Calu3 (cell line): ENCODE measurements around the gene RAB40B. TPM values are rescaled to one million over a fixed set of nuclear protein-coding genes. Genes with fewer than 3 reads are reported as not detected.

Experiments used
- BruUV-seq: library from RNA; stranded (reverse); fragments of 400-500 nt; replicated peaks from 2 replicates; lab custom pipeline; 2021; lab: Mats Ljungman, UMichigan
- CTCF ChIA-PET: fragments of 300-600 bp; sonication (Branson Sonifier 250); formaldehyde crosslinking; loops from one replicate; lab custom pipeline; 2022; ENCODE audit warnings: antibody characterized with exemption; lab: Charles Lee
- DNase-seq: peaks from one replicate; pipeline ENCODE4 v3.0.0; 2022
- H3K27ac Mint-ChIP-seq: one replicate; pipeline ENCODE4 v1.8.0; 2022; ENCODE audit warnings: mixed read lengths; ENCODE audit not compliant: unreplicated experiment
- H3K27me3 Mint-ChIP-seq: one replicate; pipeline ENCODE4 v1.8.0; 2022; ENCODE audit warnings: mixed read lengths; ENCODE audit not compliant: unreplicated experiment
- H3K36me3 Mint-ChIP-seq: one replicate; pipeline ENCODE4 v1.8.0; 2022; ENCODE audit warnings: mild to moderate bottlenecking, moderate library complexity, mixed read lengths; ENCODE audit not compliant: insufficient read depth, unreplicated experiment
- H3K4me1 Mint-ChIP-seq: one replicate; pipeline ENCODE4 v1.8.0; 2022; ENCODE audit warnings: mild to moderate bottlenecking, low read depth, mixed read lengths; ENCODE audit not compliant: unreplicated experiment
- H3K4me3 Mint-ChIP-seq: one replicate; pipeline ENCODE4 v1.8.0; 2022; ENCODE audit warnings: mild to moderate bottlenecking, low read depth, moderate library complexity, mixed read lengths; ENCODE audit not compliant: unreplicated experiment
- H3K9me3 Mint-ChIP-seq: one replicate; pipeline ENCODE4 v1.8.0; 2022; ENCODE audit warnings: low read depth, mixed read lengths; ENCODE audit not compliant: unreplicated experiment
- intact Hi-C: fragments of 100-400 bp; cut with micrococcal nuclease; formaldehyde crosslinking; loops from one replicate; pipeline ENCODE4 v1.10.0; 2022; ENCODE audit not compliant: unreplicated experiment
- total RNA-seq: library from RNA; stranded (reverse); gene quantifications from 2 replicates; pipeline ENCODE4 v1.2.3, GENCODE V29; 2022
- TF ChIP-seq, protein P1 (sequence below): fragments of 200-600 bp; IDR thresholded peaks from one replicate; pipeline ENCODE4 v1.8.0; 2022; ENCODE audit warnings: antibody characterized with exemption; ENCODE audit not compliant: unreplicated experiment

RAB40B gene
- total RNA-seq, 1 experiment from 2014 or later = 21.9 TPM

DNA sequence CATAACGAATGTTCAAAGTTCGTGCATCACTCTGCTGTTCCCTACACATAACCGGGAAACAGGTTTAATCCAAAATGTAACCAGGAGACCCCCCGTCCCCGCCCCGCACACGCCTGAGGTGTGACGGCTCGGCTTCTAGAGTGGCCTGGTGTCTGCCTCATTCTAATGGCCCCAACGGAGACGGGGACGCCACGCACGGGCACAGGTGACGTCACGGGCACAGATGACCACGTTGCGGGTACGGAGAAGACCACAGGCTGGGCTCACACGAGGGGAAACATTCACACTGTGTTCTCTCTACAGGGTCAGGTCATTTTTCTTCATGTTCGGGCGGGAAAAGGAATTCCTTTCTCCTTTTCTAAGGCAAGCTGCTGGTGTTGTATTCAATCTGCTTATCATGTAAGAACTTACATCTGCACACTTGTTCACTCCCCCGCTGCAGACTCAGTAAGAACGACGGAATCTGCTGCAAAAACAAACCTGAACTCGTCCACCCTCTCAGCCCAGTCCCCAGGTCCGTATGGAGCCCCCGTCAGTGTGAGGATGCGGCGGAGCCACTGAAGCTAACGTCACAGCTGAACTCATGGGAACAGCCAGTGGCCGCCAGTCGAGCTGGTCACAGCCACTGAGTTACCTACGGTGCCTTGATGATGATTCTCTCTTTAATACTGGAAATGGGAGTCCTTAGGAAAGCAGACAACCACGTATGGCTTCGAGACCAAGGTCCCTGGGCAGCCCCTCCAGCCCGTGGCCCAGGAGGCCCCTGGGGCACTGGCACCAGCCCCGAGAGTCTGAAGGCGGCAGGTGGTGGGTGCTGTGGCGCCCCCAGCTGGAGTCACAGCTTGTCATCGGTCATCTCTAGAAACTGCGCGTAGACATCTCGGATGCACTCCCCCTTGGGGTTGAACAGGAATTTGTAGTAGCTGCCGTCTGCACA, 83.1 kb downstream of the RAB40B start:
- CTCF ChIA-PET = no interaction called here
- TSS peak; percentile 67 for BruUV-seq
- no peak overlapping the region for H3K27ac Mint-ChIP-seq
- DNase-seq = no peak
- H3K36me3 Mint-ChIP-seq = peaks cover 95% of the 10 kb centered on the region
- no peaks in the 10 kb centered on the region for H3K27me3 Mint-ChIP-seq
- TF ChIP-seq, protein P1, sequence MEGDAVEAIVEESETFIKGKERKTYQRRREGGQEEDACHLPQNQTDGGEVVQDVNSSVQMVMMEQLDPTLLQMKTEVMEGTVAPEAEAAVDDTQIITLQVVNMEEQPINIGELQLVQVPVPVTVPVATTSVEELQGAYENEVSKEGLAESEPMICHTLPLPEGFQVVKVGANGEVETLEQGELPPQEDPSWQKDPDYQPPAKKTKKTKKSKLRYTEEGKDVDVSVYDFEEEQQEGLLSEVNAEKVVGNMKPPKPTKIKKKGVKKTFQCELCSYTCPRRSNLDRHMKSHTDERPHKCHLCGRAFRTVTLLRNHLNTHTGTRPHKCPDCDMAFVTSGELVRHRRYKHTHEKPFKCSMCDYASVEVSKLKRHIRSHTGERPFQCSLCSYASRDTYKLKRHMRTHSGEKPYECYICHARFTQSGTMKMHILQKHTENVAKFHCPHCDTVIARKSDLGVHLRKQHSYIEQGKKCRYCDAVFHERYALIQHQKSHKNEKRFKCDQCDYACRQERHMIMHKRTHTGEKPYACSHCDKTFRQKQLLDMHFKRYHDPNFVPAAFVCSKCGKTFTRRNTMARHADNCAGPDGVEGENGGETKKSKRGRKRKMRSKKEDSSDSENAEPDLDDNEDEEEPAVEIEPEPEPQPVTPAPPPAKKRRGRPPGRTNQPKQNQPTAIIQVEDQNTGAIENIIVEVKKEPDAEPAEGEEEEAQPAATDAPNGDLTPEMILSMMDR = no peak
- intact Hi-C loops = no loop called here
- peaks cover 6% of the 10 kb centered on the region for H3K4me1 Mint-ChIP-seq
- H3K9me3 Mint-ChIP-seq = no peaks in the 10 kb centered on the region
- no peak overlapping the region for H3K4me3 Mint-ChIP-seq

DNA sequence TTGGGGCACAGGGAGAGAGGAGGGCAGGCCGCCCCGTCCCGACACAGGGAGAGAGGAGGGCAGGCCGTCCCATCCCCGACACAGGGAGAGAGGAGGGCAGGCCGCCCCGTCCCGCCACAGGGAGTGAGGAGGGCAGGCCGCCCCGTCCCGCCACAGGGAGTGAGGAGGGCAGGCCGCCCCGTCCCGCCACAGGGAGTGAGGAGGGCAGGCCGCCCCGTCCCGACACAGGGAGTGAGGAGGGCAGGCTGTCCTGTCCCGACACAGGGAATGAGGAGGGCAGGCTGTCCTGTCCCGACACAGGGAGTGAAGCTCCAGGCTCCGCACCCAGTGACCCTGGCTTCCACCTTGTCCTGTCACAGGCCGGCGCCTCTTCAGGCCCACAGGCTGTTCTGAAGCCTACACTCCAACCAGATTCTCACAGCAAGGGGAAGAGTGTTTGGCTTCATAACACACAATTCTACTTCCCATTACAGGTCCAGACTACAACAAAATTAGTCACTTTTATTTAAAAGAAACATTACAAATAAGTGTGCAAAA, 84.3 kb downstream of the RAB40B start:
- DNase-seq = no peak
- CTCF ChIA-PET = no interaction called here
- peaks cover 6% of the 10 kb centered on the region for H3K4me1 Mint-ChIP-seq
- H3K4me3 Mint-ChIP-seq = no peak overlapping the region
- H3K27ac Mint-ChIP-seq = peak overlapping the region; percentile 56
- peaks cover 93% of the 10 kb centered on the region for H3K36me3 Mint-ChIP-seq
- BruUV-seq = no TSS peak
- no peaks in the 10 kb centered on the region for H3K9me3 Mint-ChIP-seq
- no peaks in the 10 kb centered on the region for H3K27me3 Mint-ChIP-seq
- TF ChIP-seq, protein P1 = no peak
- intact Hi-C loops = no loop called here

DNA sequence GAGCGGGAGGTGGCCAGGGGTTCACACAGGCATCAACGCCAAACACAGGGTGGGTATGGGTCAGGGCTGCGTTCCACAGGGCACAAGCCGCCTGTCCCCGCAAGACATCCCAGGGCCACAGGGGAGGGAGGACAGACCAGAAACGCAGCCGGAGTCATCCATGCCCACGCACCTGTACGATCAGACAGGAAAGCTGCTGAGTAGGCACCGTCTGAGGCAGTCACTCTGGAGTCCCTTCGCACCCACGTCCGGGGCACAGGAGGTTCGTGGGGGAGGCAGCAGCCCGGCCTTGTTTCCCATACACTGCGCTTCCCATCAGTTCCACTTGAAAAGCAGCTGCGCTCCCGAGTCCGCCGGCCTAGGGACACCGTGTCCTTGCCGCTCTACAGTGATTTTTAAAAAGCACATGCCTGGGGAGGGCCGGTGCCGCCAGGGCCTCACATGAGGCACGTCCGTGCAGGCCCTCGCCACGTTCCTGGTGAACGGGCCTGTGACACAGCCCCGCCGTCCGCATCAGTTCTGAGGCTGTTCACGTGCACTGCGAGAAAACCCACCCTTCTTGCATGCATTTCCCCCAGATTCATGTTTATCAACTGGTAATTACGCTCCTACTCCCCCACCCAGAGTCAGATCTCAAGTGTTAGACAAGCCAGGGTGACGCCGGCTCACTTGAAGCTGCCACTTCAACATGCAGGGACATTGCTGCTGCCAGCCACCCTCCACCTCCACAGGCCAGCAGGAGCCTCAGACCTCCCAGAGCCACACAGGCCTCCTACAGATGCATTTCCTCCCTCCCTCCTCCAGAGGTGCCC, 85.0 kb downstream of the RAB40B start:
- H3K4me3 Mint-ChIP-seq = no peak overlapping the region
- TF ChIP-seq, protein P1 = no peak
- CTCF ChIA-PET = no interaction called here
- H3K27me3 Mint-ChIP-seq = no peaks in the 10 kb centered on the region
- H3K36me3 Mint-ChIP-seq = peaks cover 92% of the 10 kb centered on the region
- intact Hi-C loops = no loop called here
- H3K9me3 Mint-ChIP-seq = no peaks in the 10 kb centered on the region
- H3K27ac Mint-ChIP-seq = peak overlapping the region; percentile 56
- BruUV-seq = no TSS peak
- H3K4me1 Mint-ChIP-seq = peaks cover 6% of the 10 kb centered on the region
- DNase-seq = no peak
